AG04449 (cell line): ENCODE measurements around the gene SAP25.

Source experiments
- CTCF ChIA-PET: fragments of 350-600 bp; formaldehyde crosslinking; extraction: SDS; loops from one replicate; lab custom pipeline; 2021; ENCODE audit warnings: antibody characterized with exemption; lab: Yijun Ruan, JAX
- POLR2A ChIA-PET: fragments of 400-600, 350-600 bp; formaldehyde crosslinking; extraction: SDS; loops from one replicate; lab custom pipeline; 2020; ENCODE audit warnings: antibody characterized with exemption, inconsistent platforms; lab: Yijun Ruan, JAX
- DNase-seq: peaks from one replicate; pipeline ENCODE4 v3.0.0-alpha.2; 2010; ENCODE audit warnings: low read depth, low spot score
- H3K4me3 ChIP-seq: 2 replicates; pipeline ENCODE4 v1.5.1; 2011; ENCODE audit warnings: low read depth, mild to moderate bottlenecking, control low read depth, low read length
- TF ChIP-seq, protein P1 (sequence below): IDR thresholded peaks from one replicate; pipeline ENCODE4 v1.5.1; 2011; ENCODE audit warnings: mild to moderate bottlenecking, moderate library complexity, low read length, control low read depth, inconsistent platforms; ENCODE audit not compliant: insufficient read depth; ENCODE audit errors: missing control alignments

The SAP25 gene

DNA sequence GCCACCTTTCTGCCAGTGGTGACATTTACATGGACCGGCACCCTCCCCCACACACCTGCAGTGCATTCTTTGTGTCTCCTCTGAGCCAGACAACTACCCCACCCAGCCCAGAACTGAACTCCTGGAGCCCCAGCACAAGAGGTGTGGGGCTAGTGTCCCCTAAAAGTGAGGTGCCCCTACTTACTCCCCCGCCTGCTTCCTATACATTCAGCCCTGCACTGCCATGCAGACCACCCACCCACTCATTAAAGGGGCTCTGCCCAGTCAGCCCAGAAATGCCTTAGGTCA, 1.9 kb downstream of the SAP25 start:
- ChIA-PET POLR2A (interaction anchor here (1.7 kb wide), 1 partner anchor 14 kb away, joined by 5 read pairs; the partner anchor contains the start of genes FBXO24 and LRCH4), CTCF (interaction anchor here (0.8 to 2.1 kb wide), 4 partner anchors 10 to 134 kb away, joined by 4 to 10 read pairs (median 5); partner anchors contain the start of genes FBXO24, LRCH4 and POP7)
- DNase-seq = no peak
- H3K4me3 ChIP-seq = no peak overlapping the region
- TF ChIP-seq, protein P1, sequence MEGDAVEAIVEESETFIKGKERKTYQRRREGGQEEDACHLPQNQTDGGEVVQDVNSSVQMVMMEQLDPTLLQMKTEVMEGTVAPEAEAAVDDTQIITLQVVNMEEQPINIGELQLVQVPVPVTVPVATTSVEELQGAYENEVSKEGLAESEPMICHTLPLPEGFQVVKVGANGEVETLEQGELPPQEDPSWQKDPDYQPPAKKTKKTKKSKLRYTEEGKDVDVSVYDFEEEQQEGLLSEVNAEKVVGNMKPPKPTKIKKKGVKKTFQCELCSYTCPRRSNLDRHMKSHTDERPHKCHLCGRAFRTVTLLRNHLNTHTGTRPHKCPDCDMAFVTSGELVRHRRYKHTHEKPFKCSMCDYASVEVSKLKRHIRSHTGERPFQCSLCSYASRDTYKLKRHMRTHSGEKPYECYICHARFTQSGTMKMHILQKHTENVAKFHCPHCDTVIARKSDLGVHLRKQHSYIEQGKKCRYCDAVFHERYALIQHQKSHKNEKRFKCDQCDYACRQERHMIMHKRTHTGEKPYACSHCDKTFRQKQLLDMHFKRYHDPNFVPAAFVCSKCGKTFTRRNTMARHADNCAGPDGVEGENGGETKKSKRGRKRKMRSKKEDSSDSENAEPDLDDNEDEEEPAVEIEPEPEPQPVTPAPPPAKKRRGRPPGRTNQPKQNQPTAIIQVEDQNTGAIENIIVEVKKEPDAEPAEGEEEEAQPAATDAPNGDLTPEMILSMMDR = no peak

DNA sequence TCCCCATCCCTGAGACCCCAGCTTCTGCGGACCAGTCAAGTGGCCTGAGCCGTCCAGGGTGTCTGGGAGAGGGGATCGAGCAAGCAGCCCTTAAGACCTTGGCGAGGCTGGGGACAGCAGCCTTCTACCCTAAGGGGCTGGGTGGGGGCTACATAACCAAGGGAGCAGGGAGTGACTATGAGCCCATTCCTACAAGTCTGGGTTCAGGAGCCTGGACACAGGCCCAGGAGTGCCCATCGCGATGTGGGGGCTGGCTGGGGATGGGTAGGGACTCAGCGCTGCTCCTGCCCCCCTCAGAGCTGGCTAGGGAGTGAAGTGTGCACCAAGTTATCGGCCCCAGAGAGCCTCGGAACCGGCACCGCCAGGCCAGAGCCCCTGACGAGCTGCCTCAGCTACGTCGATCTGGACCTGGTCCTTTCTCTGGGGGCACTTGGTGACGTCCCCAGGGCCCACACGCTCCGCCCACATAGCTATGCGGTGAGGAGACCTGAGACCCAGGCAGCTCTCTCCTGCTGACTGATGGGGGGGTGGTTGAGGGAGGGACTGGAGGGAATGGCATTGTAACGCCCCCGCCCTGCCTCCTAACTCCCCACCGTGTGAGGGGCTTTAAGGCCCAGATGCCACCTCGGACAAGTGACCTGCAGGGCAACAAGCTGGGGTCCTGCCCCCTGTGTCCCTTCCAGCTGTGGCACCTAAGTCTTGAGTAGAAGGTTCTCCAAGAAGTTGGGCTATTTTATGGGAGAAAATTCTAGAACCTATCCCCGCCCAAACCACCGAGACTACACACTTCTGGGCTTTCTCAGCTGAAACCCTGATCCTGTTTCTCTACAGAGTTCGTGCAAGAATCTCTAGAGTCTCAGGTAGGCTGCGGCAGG, 2.5 kb downstream of the SAP25 start:
- TF ChIP-seq, protein P1 = no peak
- H3K4me3 ChIP-seq = no peak overlapping the region
- POLR2A ChIA-PET = interaction anchor here (0.7 to 1.7 kb wide), 2 partner anchors 9 to 15 kb away, joined by 3 to 5 read pairs; partner anchors contain the start of genes FBXO24 and LRCH4
- CTCF ChIA-PET = interaction anchor here (0.8 to 2.1 kb wide), 6 partner anchors 8 to 134 kb away, joined by 3 to 10 read pairs (median 4); partner anchors contain the start of genes FBXO24, LRCH4 and POP7
- no peak for DNase-seq

DNA sequence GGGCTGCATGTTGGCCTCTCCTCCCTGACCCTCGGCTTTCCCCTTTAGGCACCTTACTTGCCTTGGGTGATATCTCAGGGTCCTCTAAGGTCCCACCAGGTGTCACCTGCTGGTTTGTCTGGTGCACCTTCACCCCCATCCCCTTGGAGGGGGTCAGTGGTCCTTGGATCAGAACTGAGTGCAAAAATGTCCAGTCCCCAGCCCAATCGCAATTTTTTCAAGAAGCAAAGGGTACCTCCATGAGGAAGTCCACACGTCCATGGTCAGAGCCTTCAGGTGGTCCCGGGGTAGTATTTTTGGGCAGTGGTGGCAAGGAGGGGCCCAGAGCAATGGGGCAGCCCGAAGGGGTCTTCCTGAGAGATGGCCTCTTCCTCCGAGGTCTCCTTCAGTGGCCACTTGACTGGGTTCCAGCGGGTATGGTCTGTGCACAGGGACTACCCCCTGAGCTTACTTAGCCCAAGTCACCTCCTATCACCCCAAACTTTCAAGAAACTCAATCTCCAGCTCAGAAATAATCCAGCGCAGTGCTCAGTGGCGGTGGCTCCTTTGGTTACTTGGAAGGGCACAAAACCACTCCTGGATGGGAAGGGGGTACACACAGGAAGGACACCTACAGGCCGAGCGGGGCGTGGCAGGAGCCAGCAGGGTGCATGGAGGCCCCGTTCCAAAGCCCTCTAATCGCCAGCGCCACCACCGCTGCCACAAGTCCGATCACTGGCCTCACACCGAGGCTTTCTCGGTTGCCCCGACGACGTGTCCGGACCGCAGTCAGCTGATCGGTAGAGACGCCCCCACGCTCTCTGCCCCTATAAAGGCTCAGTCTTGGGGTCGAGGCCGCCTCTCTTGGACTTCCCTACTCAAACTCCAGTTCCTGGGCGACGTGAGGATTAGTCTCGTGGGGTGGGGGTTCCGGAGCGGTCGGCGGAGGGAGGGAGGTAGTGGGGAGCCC, 4.5 kb downstream of the SAP25 start:
- peak overlapping the region; percentile 34 for H3K4me3 ChIP-seq
- TF ChIP-seq, protein P1 = peak; percentile 39
- ChIA-PET POLR2A (interaction anchor here (1.7 kb wide), 1 partner anchor 15 kb away, joined by 6 read pairs; no protein-coding TSS in a partner anchor), CTCF (interaction anchor here (2.2 to 18.3 kb wide), 5 partner anchors 10 to 123 kb away, joined by 11 to 421 read pairs (median 35); partner anchors contain the start of genes FBXO24, LRCH4, NYAP1 and SPACDR)
- no peak for DNase-seq

DNA sequence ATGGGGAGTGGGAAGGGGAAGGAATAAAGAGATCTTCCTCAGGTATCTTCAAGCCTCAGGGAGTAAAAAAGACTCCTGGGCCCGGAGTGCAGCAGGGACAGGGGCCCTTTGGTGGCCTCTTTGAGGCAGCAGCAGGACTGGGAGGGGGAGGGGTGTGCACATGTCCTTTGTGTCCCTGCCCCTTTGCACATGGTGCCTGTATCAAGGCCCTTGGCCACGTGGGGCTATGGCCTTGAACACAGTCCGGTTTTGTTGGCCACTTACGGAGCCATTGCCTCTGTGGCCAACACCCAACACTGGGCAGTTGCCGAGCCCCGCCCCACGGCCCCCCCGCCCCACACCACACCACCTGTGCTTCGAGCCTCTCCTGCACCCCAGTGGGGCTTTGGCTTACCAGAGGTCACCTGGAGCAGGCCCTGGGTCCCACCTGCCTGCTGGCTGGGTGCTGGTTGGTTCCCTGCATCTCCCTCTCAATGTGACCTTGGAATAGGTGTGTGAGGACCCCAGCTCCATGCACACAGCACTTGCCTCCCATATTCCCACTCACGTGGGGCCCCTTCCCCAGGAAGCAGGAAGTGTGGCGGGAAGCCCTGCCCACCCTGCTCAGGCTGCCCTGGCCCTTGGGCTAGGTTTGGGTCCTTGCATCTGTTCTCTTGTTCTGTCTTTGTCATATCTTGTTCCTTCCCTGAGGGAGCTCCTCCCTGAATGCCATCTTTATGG, 5.4 kb downstream of the SAP25 start:
- H3K4me3 ChIP-seq = no peak overlapping the region
- POLR2A ChIA-PET = interaction anchor here (1.7 kb wide), 1 partner anchor 16 kb away, joined by 6 read pairs; no protein-coding TSS in a partner anchor
- CTCF ChIA-PET = interaction anchor here (2.2 to 18.3 kb wide), 6 partner anchors 9 to 124 kb away, joined by 11 to 421 read pairs (median 47); partner anchors contain the start of genes FBXO24, LRCH4, NYAP1 and SPACDR
- no peak for DNase-seq
- TF ChIP-seq, protein P1 = no peak

DNA sequence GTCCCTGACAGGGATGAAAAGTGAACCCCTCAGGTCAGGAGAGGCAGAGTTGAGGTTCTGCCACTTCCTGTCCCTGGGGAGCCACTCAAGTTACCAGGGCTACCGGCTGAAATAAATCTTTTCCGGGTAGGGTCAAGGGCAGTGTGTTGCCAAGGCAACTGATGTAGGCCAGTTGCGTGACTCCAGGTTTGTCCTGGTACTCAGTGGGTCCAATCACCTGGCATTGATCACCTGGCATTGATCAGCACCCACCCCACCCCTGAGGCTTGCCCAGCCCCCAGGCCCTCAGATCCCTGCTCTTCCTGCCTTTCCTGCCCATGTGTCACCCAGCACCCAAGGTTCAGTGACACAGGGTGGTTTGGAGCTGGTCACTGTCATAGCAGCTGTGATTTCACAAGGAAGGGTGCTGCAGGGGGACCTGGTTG, 5.9 kb downstream of the SAP25 start:
- ChIA-PET POLR2A (interaction anchor here (0.5 kb wide), 1 partner anchor 107 kb away, joined by 4 read pairs; no protein-coding TSS in a partner anchor), CTCF (interaction anchor here (1.3 to 18.3 kb wide), 8 partner anchors 8 to 125 kb away, joined by 5 to 421 read pairs (median 47); partner anchors contain the start of genes AGFG2, FBXO24, LRCH4 and NYAP1)
- TF ChIP-seq, protein P1 = no peak
- no peak for DNase-seq
- no peak overlapping the region for H3K4me3 ChIP-seq
